HG03575 (cell line): ENCODE data around the gene KNG1.

ENCODE experiments used
- ATAC-seq: cut with Tn5 transposase; IDR thresholded peaks from one replicate; pipeline ENCODE4 v1.9.1; 2021; ENCODE audit not compliant: unreplicated experiment, insufficient number of reproducible peaks, low FRiP score; ENCODE audit errors: extremely low read depth

The KNG1 gene

DNA sequence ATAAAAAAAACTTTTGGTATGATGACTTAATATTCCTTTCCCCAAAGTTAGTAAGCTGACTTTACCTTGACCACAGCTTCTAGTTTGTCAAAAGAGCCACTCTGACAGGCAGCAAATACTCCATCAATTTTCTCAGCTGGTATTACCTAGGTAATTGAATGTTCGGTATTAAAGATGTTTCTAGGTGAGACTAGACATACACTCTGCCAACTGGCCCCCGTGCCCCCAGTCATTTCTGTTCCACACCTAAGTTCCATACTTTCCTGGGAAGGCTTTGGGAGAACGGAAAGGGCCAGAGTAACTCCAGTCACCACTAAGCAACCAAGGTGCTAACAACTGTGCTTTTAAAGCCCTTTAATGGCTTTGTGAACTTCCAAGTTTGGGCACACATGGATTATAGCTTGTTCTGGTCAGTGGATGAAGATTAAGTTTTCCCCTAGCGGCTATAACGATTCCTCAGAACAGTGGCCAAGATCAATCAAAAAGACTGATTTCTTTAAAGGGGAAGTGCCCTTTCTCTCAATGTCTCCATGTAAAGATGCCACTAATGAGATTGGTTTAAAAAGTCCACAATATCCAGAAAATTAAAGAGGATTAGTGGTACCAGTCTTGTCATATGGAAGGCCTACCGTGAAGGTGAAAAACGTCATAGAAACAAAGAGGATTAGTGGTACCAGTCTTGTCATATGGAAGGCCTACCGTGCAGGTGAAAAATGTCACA, 73.3 kb downstream of the KNG1 start:
- ATAC-seq, result no peak
